Measurements from ENCODE around the gene ERCC6L2. TPM values are rescaled to one million over a fixed set of nuclear protein-coding genes. Genes with fewer than 3 reads are reported as not detected.
A peak's percentile ranks its signal among the peaks of the same experiment; 100 is the strongest.

The ERCC6L2 gene
- total and polyA plus RNA-seq, 9 of the 15 experiments (the other 6 are each of a cell fraction or from before 2014, with no cell fraction given): 7.8 to 42.8 (median 23.6) TPM

DNA sequence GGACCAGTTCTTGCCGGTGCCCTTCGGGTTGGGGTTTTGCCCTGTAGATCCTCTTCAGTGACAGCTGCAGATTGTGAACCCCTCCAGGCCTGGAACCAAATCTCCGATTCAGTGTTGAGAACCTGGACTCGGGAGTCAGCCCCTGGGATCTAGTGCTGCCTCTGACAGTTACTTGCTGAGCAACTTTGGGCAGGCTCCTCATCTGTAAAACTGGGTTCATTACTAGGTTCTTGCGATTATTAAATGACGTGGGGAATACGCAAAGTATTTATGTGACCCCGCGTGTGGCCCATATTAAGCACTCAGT lies 600 bp downstream of the ERCC6L2 start (continued):
- TF ChIP-seq GABPB1 (CRISPR knock-in tag; IDR thresholded peaks at IDR 0.05) (peak; percentile 0; the same call in 1 of the 2 replicates), L3MBTL2 (IDR thresholded peaks at IDR 0.05) (0 out of 2 replicates have a peak, but pooled peaks have one; percentile 1), ZNF263 (CRISPR knock-in tag; IDR thresholded peaks at IDR 0.05; ENCODE audit: borderline replicate concordance) (0 out of 2 replicates have a peak, but pooled peaks have one; percentile 1), ATF1 (CRISPR knock-in tag; IDR thresholded peaks at IDR 0.05) (no peak), ATF1 (tag; IDR thresholded peaks at IDR 0.05) (peak; percentile 2; the same call in 1 of the 2 replicates), LEF1 (IDR thresholded peaks at IDR 0.05) (no peak), FOSL1 (tag; conservative IDR thresholded peaks at IDR 0.05) (0 out of 2 replicates have a peak, but pooled peaks have one; percentile 39), LARP7 (IDR thresholded peaks at IDR 0.05) (no peak), NRF1 (conservative IDR thresholded peaks at IDR 0.05 in 1 of 2, IDR thresholded peaks at IDR 0.05 in 1 of 2) (peak in 1 of 2 experiments; percentile 56; a peak in 1 of 4 replicates)
- TF ChIP-seq, protein P1, sequence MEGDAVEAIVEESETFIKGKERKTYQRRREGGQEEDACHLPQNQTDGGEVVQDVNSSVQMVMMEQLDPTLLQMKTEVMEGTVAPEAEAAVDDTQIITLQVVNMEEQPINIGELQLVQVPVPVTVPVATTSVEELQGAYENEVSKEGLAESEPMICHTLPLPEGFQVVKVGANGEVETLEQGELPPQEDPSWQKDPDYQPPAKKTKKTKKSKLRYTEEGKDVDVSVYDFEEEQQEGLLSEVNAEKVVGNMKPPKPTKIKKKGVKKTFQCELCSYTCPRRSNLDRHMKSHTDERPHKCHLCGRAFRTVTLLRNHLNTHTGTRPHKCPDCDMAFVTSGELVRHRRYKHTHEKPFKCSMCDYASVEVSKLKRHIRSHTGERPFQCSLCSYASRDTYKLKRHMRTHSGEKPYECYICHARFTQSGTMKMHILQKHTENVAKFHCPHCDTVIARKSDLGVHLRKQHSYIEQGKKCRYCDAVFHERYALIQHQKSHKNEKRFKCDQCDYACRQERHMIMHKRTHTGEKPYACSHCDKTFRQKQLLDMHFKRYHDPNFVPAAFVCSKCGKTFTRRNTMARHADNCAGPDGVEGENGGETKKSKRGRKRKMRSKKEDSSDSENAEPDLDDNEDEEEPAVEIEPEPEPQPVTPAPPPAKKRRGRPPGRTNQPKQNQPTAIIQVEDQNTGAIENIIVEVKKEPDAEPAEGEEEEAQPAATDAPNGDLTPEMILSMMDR (IDR thresholded peaks at IDR 0.05 in 2 of 3, conservative IDR thresholded peaks at IDR 0.05 in 1 of 3; ENCODE audit: insufficient read depth in 2 of 3, low read depth in 1 of 3, low read length in 3 of 3): no peak
- TF ChIP-seq, protein P2, sequence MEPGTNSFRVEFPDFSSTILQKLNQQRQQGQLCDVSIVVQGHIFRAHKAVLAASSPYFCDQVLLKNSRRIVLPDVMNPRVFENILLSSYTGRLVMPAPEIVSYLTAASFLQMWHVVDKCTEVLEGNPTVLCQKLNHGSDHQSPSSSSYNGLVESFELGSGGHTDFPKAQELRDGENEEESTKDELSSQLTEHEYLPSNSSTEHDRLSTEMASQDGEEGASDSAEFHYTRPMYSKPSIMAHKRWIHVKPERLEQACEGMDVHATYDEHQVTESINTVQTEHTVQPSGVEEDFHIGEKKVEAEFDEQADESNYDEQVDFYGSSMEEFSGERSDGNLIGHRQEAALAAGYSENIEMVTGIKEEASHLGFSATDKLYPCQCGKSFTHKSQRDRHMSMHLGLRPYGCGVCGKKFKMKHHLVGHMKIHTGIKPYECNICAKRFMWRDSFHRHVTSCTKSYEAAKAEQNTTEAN (CRISPR knock-in tag; IDR thresholded peaks at IDR 0.05): no peak
- TF ChIP-seq, protein P3, sequence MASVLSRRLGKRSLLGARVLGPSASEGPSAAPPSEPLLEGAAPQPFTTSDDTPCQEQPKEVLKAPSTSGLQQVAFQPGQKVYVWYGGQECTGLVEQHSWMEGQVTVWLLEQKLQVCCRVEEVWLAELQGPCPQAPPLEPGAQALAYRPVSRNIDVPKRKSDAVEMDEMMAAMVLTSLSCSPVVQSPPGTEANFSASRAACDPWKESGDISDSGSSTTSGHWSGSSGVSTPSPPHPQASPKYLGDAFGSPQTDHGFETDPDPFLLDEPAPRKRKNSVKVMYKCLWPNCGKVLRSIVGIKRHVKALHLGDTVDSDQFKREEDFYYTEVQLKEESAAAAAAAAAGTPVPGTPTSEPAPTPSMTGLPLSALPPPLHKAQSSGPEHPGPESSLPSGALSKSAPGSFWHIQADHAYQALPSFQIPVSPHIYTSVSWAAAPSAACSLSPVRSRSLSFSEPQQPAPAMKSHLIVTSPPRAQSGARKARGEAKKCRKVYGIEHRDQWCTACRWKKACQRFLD (CRISPR knock-in tag; IDR thresholded peaks at IDR 0.05): no peak
- TF ChIP-seq, protein P4, sequence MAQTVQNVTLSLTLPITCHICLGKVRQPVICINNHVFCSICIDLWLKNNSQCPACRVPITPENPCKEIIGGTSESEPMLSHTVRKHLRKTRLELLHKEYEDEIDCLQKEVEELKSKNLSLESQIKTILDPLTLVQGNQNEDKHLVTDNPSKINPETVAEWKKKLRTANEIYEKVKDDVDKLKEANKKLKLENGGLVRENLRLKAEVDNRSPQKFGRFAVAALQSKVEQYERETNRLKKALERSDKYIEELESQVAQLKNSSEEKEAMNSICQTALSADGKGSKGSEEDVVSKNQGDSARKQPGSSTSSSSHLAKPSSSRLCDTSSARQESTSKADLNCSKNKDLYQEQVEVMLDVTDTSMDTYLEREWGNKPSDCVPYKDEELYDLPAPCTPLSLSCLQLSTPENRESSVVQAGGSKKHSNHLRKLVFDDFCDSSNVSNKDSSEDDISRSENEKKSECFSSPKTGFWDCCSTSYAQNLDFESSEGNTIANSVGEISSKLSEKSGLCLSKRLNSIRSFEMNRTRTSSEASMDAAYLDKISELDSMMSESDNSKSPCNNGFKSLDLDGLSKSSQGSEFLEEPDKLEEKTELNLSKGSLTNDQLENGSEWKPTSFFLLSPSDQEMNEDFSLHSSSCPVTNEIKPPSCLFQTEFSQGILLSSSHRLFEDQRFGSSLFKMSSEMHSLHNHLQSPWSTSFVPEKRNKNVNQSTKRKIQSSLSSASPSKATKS (CRISPR knock-in tag; IDR thresholded peaks at IDR 0.05): no peak
- TF ChIP-seq, protein P5, sequence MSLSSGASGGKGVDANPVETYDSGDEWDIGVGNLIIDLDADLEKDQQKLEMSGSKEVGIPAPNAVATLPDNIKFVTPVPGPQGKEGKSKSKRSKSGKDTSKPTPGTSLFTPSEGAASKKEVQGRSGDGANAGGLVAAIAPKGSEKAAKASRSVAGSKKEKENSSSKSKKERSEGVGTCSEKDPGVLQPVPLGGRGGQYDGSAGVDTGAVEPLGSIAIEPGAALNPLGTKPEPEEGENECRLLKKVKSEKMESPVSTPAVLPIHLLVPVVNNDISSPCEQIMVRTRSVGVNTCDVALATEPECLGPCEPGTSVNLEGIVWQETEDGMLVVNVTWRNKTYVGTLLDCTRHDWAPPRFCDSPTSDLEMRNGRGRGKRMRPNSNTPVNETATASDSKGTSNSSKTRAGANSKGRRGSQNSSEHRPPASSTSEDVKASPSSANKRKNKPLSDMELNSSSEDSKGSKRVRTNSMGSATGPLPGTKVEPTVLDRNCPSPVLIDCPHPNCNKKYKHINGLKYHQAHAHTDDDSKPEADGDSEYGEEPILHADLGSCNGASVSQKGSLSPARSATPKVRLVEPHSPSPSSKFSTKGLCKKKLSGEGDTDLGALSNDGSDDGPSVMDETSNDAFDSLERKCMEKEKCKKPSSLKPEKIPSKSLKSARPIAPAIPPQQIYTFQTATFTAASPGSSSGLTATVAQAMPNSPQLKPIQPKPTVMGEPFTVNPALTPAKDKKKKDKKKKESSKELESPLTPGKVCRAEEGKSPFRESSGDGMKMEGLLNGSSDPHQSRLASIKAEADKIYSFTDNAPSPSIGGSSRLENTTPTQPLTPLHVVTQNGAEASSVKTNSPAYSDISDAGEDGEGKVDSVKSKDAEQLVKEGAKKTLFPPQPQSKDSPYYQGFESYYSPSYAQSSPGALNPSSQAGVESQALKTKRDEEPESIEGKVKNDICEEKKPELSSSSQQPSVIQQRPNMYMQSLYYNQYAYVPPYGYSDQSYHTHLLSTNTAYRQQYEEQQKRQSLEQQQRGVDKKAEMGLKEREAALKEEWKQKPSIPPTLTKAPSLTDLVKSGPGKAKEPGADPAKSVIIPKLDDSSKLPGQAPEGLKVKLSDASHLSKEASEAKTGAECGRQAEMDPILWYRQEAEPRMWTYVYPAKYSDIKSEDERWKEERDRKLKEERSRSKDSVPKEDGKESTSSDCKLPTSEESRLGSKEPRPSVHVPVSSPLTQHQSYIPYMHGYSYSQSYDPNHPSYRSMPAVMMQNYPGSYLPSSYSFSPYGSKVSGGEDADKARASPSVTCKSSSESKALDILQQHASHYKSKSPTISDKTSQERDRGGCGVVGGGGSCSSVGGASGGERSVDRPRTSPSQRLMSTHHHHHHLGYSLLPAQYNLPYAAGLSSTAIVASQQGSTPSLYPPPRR (CRISPR knock-in tag; IDR thresholded peaks at IDR 0.05; ENCODE audit: borderline replicate concordance): 0 out of 2 replicates have a peak, but pooled peaks have one; percentile 6
- TF ChIP-seq, protein P6, sequence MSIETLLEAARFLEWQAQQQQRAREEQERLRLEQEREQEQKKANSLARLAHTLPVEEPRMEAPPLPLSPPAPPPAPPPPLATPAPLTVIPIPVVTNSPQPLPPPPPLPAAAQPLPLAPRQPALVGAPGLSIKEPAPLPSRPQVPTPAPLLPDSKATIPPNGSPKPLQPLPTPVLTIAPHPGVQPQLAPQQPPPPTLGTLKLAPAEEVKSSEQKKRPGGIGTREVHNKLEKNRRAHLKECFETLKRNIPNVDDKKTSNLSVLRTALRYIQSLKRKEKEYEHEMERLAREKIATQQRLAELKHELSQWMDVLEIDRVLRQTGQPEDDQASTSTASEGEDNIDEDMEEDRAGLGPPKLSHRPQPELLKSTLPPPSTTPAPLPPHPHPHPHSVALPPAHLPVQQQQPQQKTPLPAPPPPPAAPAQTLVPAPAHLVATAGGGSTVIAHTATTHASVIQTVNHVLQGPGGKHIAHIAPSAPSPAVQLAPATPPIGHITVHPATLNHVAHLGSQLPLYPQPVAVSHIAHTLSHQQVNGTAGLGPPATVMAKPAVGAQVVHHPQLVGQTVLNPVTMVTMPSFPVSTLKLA (conservative IDR thresholded peaks at IDR 0.05): no peak; a peak in 2 of 4 replicates

Measured in K562 (cell line).